Stimulated activated CD8-positive, alpha-beta memory T cell treated with anti-CD3 and anti-CD28 coated beads, Interleukin-4, amount 100 ng/mL, for 24 hours (primary cell): ENCODE data around the gene BICDL1.

Experiments
- DNase-seq: peaks from one replicate; pipeline ENCODE4 v3.0.0-alpha.2; 2020; ENCODE audit warnings: low read depth

Gene BICDL1

GRCh38 chr12:120054293-120054692, 65.3 kb downstream of the BICDL1 start:
- no peak for DNase-seq

GRCh38 chr12:120055231-120056000, 66.4 kb downstream of the BICDL1 start:
- no peak for DNase-seq

DNA sequence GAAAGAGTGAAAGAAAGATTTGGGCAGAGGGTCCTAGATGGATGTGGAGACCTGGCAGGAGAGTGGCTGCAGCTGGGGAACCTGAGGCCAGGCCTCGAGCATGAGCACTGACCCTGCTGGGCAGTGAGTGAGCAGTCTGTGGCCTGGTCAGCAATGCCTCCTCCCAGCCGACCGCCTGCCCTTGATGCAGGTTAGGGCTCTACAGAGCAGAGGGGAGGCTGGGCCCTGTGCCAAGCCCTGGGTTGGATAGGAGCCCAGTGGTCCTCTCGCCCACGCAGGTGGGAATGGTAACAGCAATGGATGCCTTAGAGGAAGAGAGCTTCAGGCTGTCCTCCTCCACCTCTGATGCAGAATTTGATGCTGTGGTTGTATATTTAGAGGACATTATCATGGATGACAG, 67.7 kb downstream of the BICDL1 start:
- DNase-seq, result no peak

DNA sequence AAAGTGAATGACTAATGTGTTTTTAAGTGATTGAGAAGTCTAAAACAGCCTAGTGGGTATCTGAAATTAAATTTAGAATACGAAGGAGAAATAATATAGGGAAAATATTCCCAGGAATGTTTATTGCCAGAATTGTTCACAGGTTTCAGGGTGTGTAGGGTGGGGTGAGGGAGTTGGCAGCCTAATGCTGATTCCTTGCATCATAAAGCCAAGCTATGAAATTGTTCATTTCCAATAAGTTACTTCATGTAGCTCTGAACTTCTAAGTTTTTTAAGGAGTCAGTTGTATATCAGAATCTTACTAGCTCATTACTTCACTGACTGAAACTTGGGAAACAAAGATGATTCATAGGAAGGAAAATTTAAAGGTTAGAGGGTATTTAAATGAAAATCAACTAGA, 71.2 kb downstream of the BICDL1 start:
- DNase-seq, result no peak

DNA sequence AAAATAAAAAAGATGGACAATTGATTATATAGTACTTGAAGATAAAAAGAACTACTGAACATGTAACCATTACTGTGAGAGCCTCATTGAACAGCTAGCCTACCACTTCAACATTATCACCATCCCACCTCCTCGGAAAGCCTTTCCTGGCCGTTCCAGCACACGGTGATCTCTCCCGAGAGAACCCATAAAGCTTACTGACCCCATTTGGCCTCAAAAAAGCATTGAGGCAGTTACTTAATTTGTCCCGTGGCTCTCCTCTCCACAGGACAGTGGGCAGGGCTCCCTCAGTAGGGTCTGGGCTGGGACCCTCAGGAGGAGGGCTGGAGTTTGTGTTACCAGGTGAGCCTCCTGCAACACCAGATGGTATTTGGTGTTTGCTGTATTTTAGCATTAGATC, 71.7 kb downstream of the BICDL1 start:
- no peak for DNase-seq

DNA sequence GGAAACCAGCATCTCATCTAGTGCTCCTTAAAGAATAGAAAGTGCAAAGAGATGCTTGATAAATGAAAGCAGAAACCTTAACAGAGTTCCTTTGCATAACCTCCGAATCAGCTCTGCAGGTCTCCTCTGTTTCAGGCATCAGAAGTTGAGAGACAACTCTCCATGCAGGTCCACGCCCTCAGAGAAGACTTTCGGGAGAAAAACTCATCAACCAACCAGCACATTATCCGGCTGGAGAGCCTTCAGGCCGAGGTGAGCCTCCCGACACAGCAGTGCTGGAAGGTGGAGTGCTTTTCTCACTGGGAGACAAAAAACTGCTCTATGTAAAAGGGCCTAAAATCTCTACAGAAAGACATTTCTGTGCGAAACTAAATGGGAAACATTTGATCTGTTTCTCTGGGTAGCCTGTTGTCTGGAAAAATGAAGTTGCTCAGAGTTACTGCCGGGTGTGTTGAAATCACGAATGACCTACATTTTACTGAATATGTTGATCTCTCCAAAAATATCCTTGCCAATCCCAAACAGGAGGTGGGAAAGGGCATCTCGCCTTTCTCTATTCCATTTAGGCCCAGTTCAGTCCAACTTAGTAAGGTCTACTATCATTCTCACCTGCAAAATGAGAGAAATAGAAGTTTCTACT, 72.7 kb downstream of the BICDL1 start:
- no peak for DNase-seq

DNA sequence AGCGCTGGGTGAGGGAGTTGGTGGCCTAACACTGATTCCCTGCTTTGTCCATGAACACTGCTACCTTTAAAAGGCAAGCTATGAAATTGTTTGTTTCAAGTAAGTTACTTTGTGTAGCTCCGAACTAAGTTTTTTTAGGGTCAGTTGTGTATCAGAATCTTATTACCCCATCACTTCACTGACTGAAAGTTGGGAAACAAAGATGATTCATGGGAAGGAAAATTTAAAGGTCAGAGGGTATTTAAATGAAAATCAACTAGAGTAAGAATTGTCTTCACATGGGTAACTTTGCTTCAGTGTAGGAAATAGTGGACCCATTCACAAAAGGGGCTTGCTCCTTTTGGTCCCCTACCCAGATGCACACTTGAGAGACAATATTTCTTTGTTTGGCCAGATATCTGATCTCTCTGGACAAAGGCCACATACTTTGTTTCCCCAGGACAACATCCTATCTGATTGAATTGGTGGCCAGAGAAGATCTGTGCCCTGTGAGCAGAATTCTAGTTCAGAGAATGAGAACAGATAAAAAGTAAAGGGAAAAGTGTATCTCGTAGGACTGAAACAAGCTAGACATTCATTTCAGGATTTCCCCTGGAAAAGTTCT, 74.0 kb downstream of the BICDL1 start:
- DNase-seq, result no peak

DNA sequence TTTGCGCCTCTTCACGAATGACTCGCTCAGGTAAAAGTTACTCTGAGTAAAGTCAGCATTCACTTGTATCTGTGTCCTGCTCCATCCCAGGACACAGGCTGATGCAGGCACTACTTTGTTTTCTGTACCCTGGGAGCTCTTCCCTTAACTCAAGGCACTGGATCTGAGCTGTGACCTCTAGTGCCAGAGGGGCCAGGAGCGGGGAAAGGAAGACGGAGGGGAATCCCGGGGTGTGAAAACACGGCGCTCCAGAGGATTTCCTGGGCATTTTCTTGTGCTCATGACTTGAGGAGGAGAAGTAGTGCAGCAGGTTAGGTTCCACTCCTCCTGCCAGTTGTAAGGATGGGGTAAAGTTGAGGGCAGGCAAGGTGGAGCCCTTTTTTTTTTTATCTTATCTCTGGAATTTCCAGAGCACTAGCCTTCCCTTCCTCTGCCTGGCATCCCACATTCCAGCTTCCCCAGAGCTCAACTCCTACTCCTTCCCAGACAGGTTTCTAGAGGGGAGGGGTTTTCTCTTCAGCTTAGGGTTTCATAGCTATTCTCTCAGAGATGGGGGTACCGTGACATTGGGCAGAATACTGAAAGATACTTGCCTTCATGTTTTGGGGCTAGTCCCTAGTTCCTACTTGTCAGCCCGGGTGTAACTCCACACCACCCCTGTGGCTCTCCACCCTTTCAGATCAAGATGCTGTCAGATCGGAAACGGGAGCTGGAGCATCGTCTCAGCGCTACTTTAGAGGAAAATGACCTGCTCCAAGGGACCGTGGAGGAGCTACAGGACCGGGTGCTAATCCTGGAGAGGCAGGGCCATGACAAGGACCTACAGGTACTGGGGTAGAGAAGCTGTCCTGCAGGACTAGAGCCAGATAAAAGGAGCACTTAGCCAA, 75.3 kb downstream of the BICDL1 start:
- DNase-seq, result no peak

DNA sequence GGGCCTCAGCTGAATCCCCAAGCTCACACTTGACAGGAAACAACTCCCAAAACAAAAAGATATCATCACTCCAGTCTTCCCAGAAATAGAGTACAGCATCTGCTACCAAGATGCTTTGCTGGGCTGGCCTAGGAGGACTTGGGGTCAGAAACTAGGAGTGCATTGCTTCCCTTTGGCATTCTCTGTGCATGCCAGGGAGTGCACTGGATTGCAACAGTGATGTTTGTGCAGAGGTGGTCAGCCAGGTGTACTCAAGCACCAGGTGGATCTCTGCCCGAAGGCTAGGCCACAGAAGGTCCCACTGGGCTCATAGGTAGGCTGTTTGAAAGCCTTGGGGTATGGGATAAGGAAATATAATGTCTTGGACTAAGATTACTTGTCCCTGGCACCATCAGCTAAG, 76.4 kb downstream of the BICDL1 start:
- DNase-seq, result no peak

- no peak for DNase-seq
Measured at GRCh38 chr12:120066341-120066740, 77.3 kb downstream of the BICDL1 start.

DNA sequence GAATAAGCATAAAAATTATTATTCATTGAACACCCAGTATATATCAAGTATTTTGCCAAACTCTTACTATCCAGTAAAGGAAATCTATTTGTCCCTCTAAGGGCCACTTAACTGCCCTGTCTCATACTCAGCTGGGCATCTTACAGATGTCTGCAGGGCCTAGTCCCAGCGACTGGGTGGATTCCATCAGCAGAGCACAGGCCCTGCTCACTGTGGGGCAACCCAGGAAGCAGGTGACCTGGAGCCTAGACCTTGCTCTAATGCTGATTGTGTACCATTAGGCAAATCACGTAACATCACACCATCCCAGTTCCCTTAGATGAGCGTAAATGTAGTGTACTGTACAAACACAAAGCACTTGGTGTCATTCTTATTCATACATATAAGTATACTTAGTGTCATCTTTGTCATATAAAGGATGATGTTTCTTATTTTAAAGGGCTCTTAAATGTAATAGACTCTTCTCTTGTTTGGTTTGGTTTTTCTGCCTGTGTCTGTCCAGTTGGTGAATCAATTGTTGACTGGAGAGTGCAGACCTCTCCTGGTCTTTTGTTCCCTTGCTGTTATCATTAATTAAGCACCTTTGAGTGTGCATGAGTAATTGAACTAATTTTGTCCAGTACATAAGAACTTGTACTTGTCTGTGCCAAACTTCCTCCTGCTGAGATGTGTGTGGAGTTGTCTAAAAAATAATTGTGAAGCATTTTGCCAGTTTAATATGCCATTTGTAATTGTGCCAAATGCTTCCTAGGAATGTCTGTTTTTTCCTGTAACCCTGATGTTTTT, 78.2 kb downstream of the BICDL1 start:
- no peak for DNase-seq

DNA sequence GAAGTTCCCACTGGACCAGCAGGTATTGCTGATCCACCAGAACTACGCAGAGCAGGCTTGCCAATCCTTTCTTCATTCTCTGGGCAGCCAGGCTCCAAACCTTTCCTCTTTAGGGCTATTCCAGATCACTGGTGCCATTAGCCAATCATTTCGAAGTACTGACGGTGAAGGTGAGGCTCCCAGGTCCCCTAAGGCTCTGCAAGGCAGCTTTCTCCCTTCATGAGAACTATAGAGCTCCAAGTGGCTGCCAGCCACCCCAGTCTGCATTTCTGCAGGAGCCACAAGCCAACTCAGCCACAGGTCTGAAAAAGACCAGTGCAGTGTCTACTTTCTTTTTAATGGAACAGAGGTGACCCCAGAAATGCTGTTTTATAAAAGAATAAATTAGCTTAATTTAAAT, 78.9 kb downstream of the BICDL1 start:
- DNase-seq, result no peak

DNA sequence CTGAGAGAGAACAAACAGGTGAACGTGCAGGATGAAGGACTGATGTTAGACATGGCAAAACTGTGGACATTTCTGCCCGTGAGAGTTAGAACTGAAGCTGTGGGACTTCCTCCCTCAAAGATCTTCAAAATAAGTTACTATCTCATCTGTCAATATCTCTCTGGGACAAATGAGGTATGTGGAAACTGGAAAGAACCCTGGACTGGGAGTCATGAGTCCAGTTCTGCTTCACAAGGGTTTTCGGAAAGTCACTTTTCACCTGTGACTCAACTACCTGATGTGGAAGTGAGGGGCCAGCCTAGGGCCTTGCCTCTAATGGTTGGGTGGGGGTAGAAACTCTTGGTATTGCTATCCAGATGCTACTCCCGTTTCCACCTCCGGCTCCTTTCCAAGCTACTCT, 80.2 kb downstream of the BICDL1 start:
- DNase-seq, result no peak

GRCh38 chr12:120071493-120072020, 82.5 kb downstream of the BICDL1 start:
- DNase-seq, result no peak

DNA sequence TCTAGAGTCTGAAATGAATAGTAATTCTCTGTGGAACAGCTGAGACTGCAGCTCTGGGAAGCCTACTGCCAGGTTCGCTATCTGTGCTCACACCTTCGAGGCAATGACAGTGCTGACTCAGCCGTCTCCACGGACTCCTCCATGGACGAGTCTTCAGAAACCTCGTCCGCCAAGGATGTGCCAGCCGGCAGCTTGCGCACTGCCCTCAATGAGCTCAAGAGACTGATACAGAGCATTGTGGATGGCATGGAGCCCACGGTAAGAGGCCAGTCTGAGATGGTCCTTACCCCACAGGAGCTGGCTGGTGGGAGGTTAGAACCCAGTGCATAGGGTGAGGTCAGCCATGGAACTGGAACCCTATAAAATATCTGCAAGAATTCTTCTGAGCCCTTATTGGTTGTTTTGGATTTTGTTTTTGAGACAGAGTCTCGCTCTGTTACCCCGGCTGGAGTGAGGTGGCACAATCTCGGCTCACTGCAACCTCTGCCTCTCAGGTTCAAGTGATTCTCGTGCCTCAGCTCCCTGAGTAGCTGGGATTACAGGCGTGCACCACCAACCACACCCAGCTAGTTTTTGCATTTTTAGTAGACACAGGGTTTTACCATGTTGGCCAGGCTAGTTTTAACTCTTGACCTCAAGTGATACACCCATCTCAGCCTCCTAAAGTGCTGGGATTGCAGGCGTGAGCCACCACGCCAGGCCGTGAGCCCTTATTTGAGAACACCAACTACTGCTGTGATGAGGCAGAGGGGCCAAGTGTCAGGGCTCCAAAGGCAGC, 83.6 kb downstream of the BICDL1 start:
- DNase-seq, result no peak

DNA sequence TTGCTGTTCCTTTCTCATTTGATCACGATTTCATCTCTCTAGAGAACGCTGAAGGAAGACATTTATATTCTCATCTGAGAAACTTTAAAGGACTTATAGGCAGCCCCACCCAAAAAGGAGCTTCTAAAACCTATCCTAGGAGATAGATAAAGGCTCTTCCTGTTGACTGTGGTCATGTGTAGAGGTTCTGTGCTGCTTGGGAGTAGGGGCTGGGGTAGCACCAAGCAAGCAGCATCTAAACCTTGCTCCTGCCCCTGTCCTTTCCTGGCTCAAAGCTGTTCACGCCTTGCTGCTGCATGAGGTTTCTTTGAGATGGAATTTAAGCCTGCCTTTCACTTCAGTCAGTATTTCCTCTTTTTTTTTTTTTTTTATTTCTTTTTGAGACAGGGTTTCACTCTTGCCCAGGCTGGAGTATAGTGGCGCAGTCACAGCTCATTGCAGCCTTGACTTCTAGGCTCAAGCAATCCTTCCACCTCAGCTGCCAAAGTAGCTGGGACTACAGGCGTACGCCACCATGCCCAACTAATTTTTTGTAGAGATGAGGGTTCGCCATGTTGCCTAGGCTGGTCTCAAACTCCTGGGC, 86.1 kb downstream of the BICDL1 start:
- no peak for DNase-seq

DNA sequence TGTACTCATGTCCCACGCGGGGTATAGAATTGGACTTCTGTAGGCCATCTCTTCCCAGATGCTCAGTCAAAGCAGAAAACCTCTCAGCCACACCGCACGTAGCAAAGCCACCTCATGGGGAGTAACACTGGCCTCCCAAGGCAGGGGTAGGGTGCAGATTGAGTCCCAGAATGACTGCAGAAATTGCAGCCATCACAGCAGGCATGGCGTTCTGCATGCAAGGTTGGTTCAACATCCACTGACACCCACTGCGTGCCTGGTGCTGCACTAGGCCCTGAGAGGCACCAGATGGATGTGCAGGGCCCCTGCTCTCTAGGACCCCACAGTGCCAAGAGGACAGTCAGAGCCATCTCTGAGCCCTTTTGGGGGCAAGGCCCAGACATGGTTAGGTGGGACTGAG, 87.6 kb downstream of the BICDL1 start:
- DNase-seq, result no peak

GRCh38 chr12:120077260-120077659, 88.2 kb downstream of the BICDL1 start:
- no peak for DNase-seq

DNA sequence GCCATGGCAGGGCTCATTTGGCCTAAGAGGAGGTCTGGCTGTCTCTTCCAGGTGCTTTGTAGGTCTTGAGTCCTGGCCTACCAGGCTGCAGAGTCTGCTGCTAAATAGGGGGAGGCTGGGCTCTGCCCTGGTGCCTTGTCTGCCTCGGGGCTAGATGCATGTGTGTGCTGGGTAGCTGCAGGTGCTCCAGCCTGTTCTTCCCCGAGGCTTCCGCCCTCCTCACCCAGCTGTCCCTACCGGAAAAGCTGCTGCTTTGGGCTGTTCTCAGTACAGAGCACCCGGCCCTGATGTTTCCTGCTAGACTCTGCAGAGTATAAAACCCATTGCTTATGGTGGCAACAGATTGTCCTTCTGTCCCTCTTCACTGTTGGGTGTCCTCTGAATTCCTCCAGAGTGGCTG, 89.8 kb downstream of the BICDL1 start:
- DNase-seq, result no peak
